ENCODE data around the gene HOXD13. TPM values are rescaled to one million over a fixed set of nuclear protein-coding genes. Genes with fewer than 3 reads are reported as not detected.

Gene HOXD13
- polyA plus RNA-seq, 2 of the 4 experiments (the other 2 are of a cell fraction): 0.13 to 0.35 TPM

DNA sequence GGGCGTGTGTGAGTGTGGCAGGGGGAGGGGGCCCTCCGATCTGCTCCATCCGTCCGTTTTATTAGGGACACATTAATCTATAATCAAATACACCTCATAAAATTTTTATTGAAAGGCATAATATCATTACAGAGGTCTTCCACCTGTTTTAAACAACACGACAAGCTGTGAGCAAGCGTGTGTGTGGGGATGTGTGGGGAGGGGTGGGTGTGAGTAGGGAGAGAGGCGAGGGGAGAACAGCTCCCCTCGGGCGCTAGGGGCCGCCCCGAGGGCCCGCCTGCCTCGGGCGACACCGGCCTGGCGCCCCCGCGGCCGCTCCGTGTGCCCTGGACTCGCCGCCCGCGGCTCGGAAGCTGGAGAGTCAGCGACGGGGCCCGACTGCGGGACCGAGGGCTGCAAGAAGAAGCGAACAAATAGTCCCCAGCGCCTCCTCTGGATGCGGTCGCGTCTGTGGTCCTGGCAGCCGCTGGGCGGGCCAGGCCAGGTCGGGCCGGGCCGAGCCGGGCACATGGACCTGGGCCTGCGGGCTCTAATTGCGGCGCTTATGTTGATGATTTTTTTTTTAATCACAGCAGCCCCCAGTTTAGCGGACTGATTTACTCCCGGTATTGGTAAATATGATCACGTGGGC, 29.6 kb downstream of the HOXD13 start:
- H3K27ac ChIP-seq: no peak overlapping the region
- FAIRE-seq (no peak), DNase-seq (ENCODE audit: low read depth in 1 of 2, low spot score in 1 of 2) (no peak), ATAC-seq (no peak)
- ChIA-PET POLR2A (no interaction called here), CTCF (interaction anchor here (1.4 to 3.7 kb wide), 5 partner anchors 8 to 1026 kb away, joined by 3 to 13 read pairs (median 12); no protein-coding TSS in a partner anchor)
- 0 out of 3 replicates have a peak, but pooled peaks cover 3% of the 10 kb centered on the region for H3K4me1 ChIP-seq
- H3K4me3 ChIP-seq: no peak overlapping the region
- TF ChIP-seq RARB (CRISPR knock-in tag; IDR thresholded peaks at IDR 0.05): no peak
- TF ChIP-seq, protein P1, sequence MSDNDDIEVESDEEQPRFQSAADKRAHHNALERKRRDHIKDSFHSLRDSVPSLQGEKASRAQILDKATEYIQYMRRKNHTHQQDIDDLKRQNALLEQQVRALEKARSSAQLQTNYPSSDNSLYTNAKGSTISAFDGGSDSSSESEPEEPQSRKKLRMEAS (IDR thresholded peaks at IDR 0.05): no peak
- no peak for TF ChIP-seq RNF2 (IDR thresholded peaks at IDR 0.05; ENCODE audit: borderline replicate concordance, low read depth)
- TF ChIP-seq NPAS2 (CRISPR knock-in tag; IDR thresholded peaks at IDR 0.05; ENCODE audit: borderline replicate concordance): no peak
- 88% methylated on average over 47 of the region's 47 CpGs for WGBS (ENCODE audit: missing lambda C conversion rate)
- H3K4me2 ChIP-seq: no peak overlapping the region
- H3K9me3 ChIP-seq: no peaks in the 10 kb centered on the region

DNA sequence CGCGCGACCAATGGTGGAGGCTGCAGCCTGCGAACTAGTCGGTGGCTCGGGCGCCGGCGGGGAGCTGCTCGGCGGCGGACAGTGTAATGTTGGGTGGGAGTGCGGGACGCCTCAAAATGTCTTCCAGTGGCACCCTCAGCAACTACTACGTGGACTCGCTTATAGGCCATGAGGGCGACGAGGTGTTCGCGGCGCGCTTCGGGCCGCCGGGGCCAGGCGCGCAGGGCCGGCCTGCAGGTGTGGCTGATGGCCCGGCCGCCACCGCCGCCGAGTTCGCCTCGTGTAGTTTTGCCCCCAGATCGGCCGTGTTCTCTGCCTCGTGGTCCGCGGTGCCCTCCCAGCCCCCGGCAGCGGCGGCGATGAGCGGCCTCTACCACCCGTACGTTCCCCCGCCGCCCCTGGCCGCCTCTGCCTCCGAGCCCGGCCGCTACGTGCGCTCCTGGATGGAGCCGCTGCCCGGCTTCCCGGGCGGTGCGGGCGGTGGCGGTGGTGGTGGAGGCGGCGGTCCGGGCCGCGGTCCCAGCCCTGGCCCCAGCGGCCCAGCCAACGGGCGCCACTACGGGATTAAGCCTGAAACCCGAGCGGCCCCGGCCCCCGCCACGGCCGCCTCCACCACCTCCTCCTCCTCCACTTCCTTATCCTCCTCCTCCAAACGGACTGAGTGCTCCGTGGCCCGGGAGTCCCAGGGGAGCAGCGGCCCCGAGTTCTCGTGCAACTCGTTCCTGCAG, 30.3 kb downstream of the HOXD13 start, which contains the start of gene HOXD9:
TSS of gene HOXD9 (plus strand) at position 37 of the 728 bp plus-strand sequence. CDS start at position 87, 50 bp downstream.
- 0 out of 3 replicates have a peak, but pooled peaks cover 3% of the 10 kb centered on the region for H3K4me1 ChIP-seq
- CTCF ChIA-PET: interaction anchor here (1.9 to 3.7 kb wide), 3 partner anchors 12 to 1026 kb away, joined by 12 to 13 read pairs (median 12); no protein-coding TSS in a partner anchor
- no peak for ATAC-seq
- no peaks in the 10 kb centered on the region for H3K9me3 ChIP-seq
- WGBS (ENCODE audit: missing lambda C conversion rate): 86% methylated on average over 37 of the region's 84 CpGs
- TF ChIP-seq TFCP2L1 (CRISPR knock-in tag; IDR thresholded peaks at IDR 0.05) (no peak), ESRRA (IDR thresholded peaks at IDR 0.05; ENCODE audit: borderline replicate concordance, low read length) (no peak), MAZ (IDR thresholded peaks at IDR 0.05; ENCODE audit: borderline replicate concordance, low read depth, low read length) (no peak), NPAS2 (CRISPR knock-in tag; IDR thresholded peaks at IDR 0.05; ENCODE audit: borderline replicate concordance) (no peak), RNF2 (IDR thresholded peaks at IDR 0.05; ENCODE audit: borderline replicate concordance, low read depth) (no peak), RFX5 (IDR thresholded peaks at IDR 0.05) (no peak), HOXA7 (CRISPR knock-in tag; IDR thresholded peaks at IDR 0.05) (no peak)
- TF ChIP-seq, protein P2, sequence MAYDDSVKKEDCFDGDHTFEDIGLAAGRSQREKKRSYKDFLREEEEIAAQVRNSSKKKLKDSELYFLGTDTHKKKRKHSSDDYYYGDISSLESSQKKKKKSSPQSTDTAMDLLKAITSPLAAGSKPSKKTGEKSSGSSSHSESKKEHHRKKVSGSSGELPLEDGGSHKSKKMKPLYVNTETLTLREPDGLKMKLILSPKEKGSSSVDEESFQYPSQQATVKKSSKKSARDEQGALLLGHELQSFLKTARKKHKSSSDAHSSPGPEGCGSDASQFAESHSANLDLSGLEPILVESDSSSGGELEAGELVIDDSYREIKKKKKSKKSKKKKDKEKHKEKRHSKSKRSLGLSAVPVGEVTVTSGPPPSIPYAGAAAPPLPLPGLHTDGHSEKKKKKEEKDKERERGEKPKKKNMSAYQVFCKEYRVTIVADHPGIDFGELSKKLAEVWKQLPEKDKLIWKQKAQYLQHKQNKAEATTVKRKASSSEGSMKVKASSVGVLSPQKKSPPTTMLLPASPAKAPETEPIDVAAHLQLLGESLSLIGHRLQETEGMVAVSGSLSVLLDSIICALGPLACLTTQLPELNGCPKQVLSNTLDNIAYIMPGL (CRISPR knock-in tag; IDR thresholded peaks at IDR 0.05; ENCODE audit: borderline replicate concordance): no peak
- TF ChIP-seq, protein P3, sequence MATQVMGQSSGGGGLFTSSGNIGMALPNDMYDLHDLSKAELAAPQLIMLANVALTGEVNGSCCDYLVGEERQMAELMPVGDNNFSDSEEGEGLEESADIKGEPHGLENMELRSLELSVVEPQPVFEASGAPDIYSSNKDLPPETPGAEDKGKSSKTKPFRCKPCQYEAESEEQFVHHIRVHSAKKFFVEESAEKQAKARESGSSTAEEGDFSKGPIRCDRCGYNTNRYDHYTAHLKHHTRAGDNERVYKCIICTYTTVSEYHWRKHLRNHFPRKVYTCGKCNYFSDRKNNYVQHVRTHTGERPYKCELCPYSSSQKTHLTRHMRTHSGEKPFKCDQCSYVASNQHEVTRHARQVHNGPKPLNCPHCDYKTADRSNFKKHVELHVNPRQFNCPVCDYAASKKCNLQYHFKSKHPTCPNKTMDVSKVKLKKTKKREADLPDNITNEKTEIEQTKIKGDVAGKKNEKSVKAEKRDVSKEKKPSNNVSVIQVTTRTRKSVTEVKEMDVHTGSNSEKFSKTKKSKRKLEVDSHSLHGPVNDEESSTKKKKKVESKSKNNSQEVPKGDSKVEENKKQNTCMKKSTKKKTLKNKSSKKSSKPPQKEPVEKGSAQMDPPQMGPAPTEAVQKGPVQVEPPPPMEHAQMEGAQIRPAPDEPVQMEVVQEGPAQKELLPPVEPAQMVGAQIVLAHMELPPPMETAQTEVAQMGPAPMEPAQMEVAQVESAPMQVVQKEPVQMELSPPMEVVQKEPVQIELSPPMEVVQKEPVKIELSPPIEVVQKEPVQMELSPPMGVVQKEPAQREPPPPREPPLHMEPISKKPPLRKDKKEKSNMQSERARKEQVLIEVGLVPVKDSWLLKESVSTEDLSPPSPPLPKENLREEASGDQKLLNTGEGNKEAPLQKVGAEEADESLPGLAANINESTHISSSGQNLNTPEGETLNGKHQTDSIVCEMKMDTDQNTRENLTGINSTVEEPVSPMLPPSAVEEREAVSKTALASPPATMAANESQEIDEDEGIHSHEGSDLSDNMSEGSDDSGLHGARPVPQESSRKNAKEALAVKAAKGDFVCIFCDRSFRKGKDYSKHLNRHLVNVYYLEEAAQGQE (IDR thresholded peaks at IDR 0.05): no peak
- TF ChIP-seq, protein P4, sequence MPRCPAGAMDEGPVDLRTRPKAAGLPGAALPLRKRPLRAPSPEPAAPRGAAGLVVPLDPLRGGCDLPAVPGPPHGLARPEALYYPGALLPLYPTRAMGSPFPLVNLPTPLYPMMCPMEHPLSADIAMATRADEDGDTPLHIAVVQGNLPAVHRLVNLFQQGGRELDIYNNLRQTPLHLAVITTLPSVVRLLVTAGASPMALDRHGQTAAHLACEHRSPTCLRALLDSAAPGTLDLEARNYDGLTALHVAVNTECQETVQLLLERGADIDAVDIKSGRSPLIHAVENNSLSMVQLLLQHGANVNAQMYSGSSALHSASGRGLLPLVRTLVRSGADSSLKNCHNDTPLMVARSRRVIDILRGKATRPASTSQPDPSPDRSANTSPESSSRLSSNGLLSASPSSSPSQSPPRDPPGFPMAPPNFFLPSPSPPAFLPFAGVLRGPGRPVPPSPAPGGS (IDR thresholded peaks at IDR 0.05): no peak
- POLR2A ChIA-PET: no interaction called here
- H3K4me2 ChIP-seq: no peak within 1 kb of the TSS
- H3K4me3 ChIP-seq: no peak within 1 kb of the TSS
- no peak within 1 kb of the TSS for H3K27ac ChIP-seq
- no peak for DNase-seq (ENCODE audit: low read depth in 1 of 2, low spot score in 1 of 2)
- no peak for FAIRE-seq

All from A549 (cell line).